ENCODE measurements around the gene ELF2.
"Not testable (repeated sequence)": the region's sequence is repeated elsewhere in the genome, so short reads cannot be mapped to it uniquely, and the experiment has no call there.

Gene ELF2

DNA sequence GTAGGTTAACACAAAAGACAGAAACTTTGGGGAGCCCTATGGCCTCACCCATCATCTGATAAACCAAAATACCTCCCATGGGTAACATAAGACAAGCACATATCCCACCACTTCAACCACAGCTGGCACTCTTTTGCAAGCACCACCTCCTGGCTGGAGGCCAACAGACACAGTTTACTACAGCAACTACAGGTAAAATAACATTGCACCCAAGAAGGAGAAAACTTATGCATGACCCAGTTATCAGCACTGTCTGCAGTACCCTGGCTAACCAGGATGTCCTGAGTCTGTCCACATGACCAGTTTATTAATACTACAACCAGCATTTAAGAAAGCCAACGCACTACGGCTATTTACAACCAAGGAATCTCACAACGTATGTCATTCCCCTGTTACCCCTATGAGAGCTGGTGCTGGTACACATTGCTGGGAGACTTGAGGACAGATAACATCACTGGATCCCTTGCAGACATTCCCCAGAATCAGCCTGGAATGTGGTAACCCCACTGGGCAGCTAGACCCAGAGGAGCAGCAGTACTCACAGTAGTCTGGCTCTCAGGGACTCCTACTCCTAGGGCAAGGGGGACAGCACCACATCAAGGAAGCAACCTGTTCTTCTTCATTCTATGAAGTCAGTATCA lies 32.0 kb downstream of the ELF2 start:
- peak; percentile 55 for ATAC-seq (replicated peaks)
- Mint-ChIP-seq H3K36me3 (ENCODE audit: insufficient read depth) (no peaks in the 10 kb centered on the region), H3K4me3 (no peak overlapping the region), H3K9me3 (no peaks in the 10 kb centered on the region), H3K4me1 (ENCODE audit: low read depth in 2 of 2) (peaks cover 16 to 33% of the 10 kb centered on the region in 2 donors), H3K27me3 (no peaks in the 10 kb centered on the region), H3K27ac (peak overlapping the region in 1 of 2 donors; percentile 29)
- peak in 2 of 3 experiments; percentile 1 to 10 for DNase-seq

DNA sequence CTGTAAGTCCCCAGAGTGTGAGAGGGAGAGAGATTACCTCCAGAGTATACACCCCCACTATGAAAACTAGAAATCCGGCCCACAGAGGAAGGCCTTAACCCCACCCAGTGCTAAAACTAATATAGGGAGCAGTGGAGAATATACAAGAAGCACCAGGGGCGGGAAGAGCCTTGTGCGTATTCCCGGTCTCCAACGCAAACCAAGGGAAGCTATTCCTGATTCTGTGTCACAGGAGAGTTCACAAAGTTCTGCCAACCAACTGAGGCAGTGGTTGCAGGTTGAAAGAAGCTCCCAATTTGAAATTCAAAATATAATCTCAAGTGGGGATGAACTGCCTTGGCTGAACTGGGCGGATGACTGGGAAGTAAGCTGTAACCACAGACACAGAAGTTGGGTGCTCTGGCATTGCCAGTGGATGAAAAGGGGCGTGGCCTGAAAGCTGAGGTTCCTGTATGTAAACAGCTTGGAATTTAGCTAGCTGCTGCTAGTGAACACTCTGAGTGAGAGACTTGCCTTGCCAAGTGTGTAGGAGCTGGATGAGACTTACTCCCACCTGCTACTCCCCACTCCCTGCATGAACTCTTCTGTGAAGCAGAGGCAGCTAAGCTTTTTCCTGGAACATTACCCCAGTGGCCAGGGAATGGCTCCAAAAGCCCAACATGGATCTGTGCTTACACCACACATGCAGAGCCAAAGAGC lies 32.7 kb downstream of the ELF2 start:
- H3K4me3 Mint-ChIP-seq, result no peak overlapping the region

DNA sequence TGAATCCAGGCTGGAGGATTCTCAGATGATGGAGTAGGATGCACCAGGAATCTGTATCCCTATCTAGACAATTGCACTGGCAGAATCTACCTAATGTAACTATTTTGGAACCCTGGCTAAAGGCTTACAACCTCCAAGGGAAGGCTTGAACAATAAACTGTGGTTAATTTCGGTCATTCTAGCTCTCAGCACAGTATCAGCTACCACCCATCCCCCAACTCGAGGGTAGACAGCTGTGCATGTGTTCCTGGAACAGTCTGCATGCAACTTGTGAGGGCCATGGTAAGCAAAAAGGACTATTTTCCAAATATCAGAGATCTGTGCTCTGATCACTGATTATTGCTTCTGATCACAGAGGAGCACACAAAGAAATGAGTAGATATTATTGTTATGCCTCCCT lies 34.0 kb downstream of the ELF2 start:
- DNase-seq (no peak), ATAC-seq (replicated peaks) (no peak)
- no peak overlapping the region for H3K4me3 Mint-ChIP-seq
- H3K36me3 Mint-ChIP-seq (ENCODE audit: insufficient read depth), result no peaks in the 10 kb centered on the region
- H3K27ac Mint-ChIP-seq, result no peak overlapping the region
- peaks cover 16 to 33% of the 10 kb centered on the region in 2 donors for H3K4me1 Mint-ChIP-seq (ENCODE audit: low read depth in 2 of 2)
- H3K9me3 Mint-ChIP-seq, result no peaks in the 10 kb centered on the region
- no peaks in the 10 kb centered on the region for H3K27me3 Mint-ChIP-seq

More for the DNA sequence above, 32.7 kb downstream of the ELF2 start:
- Mint-ChIP-seq H3K27me3 (no peaks in the 10 kb centered on the region), H3K27ac (peak overlapping the region in 1 of 2 donors; percentile 29), H3K36me3 (ENCODE audit: insufficient read depth) (no peaks in the 10 kb centered on the region), H3K4me1 (ENCODE audit: low read depth in 2 of 2) (peaks cover 16 to 33% of the 10 kb centered on the region in 2 donors), H3K9me3 (no peaks in the 10 kb centered on the region)
- ATAC-seq (replicated peaks) (no peak), DNase-seq (no peak)

DNA sequence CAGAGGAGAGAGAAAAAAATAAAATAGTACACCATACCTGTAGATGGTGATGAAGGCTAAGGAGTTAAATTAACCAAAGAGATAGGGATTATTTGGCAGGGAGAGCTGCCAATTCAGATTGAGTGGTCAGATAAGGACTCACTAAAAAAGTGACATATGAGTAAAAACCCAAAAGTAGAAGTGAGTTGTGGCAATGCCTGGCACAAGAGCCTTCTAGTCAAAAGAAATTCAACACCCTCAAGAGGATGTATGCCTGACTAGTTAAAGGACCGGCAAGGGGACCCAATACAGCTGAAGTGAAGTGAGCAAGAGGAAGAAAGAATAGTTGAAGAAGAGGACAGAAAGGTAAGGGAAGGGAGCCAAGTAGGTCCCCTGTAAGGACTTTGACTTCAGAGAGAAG lies 34.9 kb downstream of the ELF2 start:
- H3K27ac Mint-ChIP-seq, result no peak overlapping the region
- no peak for ATAC-seq (replicated peaks)
- no peaks in the 10 kb centered on the region for H3K27me3 Mint-ChIP-seq
- H3K36me3 Mint-ChIP-seq (ENCODE audit: insufficient read depth), result no peaks in the 10 kb centered on the region
- DNase-seq, result no peak
- peaks cover 16 to 33% of the 10 kb centered on the region in 2 donors for H3K4me1 Mint-ChIP-seq (ENCODE audit: low read depth in 2 of 2)
- H3K4me3 Mint-ChIP-seq, result no peak overlapping the region
- H3K9me3 Mint-ChIP-seq, result no peaks in the 10 kb centered on the region

DNA sequence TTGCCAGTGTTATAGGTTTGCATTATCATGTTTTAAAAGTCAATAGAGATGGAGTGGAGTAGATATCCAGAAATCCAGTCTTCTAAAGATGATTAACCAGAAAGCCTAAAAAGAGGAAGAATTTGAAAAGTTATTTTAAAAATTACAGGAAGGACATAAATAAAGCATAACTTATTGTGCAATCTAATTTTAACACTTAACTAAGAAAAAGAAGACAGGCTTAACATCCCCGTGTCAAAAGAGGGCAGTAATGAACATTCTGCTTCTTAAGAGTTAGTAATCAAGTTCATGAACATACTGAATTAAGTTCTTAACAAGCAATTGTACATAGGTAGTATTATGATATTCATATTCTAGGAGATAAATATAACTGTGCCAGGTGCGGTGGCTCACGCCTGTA lies 39.3 kb downstream of the ELF2 start:
- no peaks in the 10 kb centered on the region for H3K9me3 Mint-ChIP-seq
- H3K27ac Mint-ChIP-seq, result no peak overlapping the region
- H3K27me3 Mint-ChIP-seq, result no peaks in the 10 kb centered on the region
- H3K4me1 Mint-ChIP-seq (ENCODE audit: low read depth in 2 of 2), result peaks cover 5 to 22% of the 10 kb centered on the region in 2 donors
- ATAC-seq (replicated peaks), result no peak
- H3K36me3 Mint-ChIP-seq (ENCODE audit: insufficient read depth), result peaks cover 9% of the 10 kb centered on the region
- no peak overlapping the region for H3K4me3 Mint-ChIP-seq
- no peak for DNase-seq

DNA sequence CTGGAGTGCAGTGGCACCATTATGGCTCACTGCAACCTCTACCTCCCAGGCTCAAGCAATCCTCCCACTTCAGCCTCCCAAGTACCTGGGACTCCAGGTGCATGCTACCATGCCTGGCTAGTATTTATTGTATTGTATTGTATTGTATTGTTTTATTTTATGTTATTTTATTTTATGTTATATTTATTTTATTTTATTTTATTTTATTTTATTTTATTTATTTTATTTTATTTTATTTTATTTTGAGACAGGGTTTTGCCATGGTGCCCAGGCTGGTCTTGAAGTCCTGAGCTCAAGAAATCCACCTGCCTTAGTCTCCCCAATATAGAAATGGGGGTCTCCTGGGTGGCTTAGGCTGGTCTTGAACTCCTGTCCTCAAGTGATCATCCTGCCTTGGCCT lies 42.6 kb downstream of the ELF2 start:
- Mint-ChIP-seq H3K27ac (no peak overlapping the region), H3K4me1 (ENCODE audit: low read depth in 2 of 2) (no peaks in the 10 kb centered on the region), H3K9me3 (no peaks in the 10 kb centered on the region), H3K27me3 (no peaks in the 10 kb centered on the region), H3K4me3 (no peak overlapping the region), H3K36me3 (ENCODE audit: insufficient read depth) (peaks cover 9% of the 10 kb centered on the region)
- DNase-seq (no peak), ATAC-seq (replicated peaks) (no peak)

DNA sequence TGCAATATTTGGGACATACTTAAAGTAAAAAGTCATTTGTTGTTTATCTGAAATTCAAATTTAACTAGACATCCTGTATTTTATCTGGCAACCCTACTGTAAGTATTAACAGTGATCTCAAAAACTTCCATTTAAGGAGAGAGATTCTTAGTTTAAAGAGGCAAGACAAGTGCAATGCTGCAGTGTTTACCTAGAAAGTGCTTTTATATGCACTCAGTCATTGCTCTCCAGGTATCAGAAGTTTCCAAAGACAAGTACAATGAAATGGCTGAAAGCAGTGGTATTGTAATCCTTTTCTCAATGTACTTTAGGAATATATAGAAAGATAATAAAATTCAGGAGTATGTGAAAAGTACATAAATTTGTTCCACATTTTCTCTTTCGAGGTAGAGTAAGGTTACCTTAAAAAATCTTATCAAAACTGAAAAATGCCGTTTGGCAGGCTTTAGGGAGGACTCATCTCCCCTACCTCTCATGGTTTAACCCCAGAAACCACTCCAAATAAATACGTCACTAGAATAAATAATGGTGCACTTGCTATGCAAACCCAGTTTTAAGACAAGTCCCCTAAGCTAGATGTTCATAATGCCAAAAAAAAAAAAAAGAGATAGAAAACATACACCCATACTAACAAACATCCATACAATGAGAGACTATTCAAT lies 45.7 kb downstream of the ELF2 start:
- peaks cover 7% of the 10 kb centered on the region for H3K36me3 Mint-ChIP-seq (ENCODE audit: insufficient read depth)
- H3K27me3 Mint-ChIP-seq, result no peaks in the 10 kb centered on the region
- H3K4me1 Mint-ChIP-seq (ENCODE audit: low read depth in 2 of 2), result no peaks in the 10 kb centered on the region
- no peaks in the 10 kb centered on the region for H3K9me3 Mint-ChIP-seq
- ATAC-seq (replicated peaks), result no peak
- H3K27ac Mint-ChIP-seq, result no peak overlapping the region
- no peak for DNase-seq
- H3K4me3 Mint-ChIP-seq, result no peak overlapping the region

DNA sequence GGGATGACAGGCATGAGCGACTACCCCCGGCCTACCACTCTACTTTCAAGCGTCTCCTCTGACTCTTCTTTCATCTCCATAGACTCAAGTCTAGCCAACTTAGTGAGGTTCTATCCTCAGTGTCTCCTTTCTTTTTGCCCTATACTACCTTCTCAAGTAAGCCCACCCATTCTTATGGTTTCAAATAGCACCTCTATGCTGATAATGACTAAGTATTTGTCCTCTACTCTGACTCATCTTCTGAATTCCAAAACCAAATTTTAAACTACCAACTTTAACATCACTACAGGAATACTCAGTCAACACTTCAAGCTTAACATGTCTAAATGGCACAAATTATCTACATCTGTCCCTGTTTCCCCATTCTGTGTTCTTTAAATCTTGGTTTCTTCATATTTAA lies 47.8 kb downstream of the ELF2 start:
- DNase-seq, result no peak
- peaks cover 3% of the 10 kb centered on the region for H3K36me3 Mint-ChIP-seq (ENCODE audit: insufficient read depth)
- no peak overlapping the region for H3K4me3 Mint-ChIP-seq
- no peak for ATAC-seq (replicated peaks)
- H3K27me3 Mint-ChIP-seq, result no peaks in the 10 kb centered on the region
- H3K27ac Mint-ChIP-seq, result no peak overlapping the region
- H3K4me1 Mint-ChIP-seq (ENCODE audit: low read depth in 2 of 2), result no peaks in the 10 kb centered on the region
- H3K9me3 Mint-ChIP-seq, result no peaks in the 10 kb centered on the region

DNA sequence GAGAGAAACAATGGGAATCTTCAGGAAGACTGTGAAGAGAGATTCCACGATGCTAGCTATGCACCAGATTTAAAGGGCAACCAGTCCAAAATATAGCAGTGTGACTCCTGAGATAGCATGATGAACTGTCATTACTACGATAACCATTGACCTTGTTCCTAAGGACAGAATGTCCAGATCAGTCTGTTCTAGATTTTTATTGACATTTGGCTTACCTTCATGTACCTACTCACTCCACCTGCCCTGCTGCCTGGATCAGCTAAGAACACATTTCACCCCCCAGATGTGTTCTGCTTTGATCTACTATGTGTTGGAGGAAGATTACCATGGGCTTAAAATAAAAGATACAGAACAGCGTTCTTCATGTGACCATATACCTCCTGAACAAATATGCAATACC lies 50.1 kb downstream of the ELF2 start:
- H3K4me1 Mint-ChIP-seq (ENCODE audit: low read depth in 2 of 2), result no peaks in the 10 kb centered on the region

DNA sequence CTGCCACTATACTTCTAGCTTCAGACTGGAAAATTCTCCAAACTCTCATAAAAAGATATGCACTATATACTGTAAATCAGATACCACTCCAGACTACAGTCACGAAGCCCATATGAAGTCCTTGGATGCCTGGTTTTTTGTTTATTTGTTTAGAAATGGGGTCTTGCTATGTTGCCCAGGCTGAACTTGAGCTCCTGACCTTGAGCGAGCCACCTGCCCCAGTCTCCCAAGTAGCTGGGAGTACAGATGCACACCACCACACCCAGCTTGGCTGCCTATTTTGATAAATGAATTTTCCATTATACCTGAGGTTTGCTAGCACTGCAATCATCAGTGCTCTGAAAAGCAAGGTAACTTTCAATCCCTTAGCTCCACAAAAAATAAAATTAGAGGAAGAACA lies 53.1 kb downstream of the ELF2 start:
- DNase-seq, result no peak
- Mint-ChIP-seq H3K9me3 (no peaks in the 10 kb centered on the region), H3K36me3 (ENCODE audit: insufficient read depth) (peaks cover 3% of the 10 kb centered on the region), H3K4me1 (ENCODE audit: low read depth in 2 of 2) (no peaks in the 10 kb centered on the region), H3K27ac (no peak overlapping the region), H3K27me3 (no peaks in the 10 kb centered on the region), H3K4me3 (no peak overlapping the region)
- ATAC-seq (replicated peaks), result no peak

More for the DNA sequence above, 50.1 kb downstream of the ELF2 start:
- DNase-seq (no peak), ATAC-seq (replicated peaks) (no peak)
- Mint-ChIP-seq H3K9me3 (no peaks in the 10 kb centered on the region), H3K27ac (peak overlapping the region in 1 of 2 donors; percentile 3), H3K36me3 (ENCODE audit: insufficient read depth) (no peaks in the 10 kb centered on the region), H3K27me3 (no peaks in the 10 kb centered on the region), H3K4me3 (no peak overlapping the region)

DNA sequence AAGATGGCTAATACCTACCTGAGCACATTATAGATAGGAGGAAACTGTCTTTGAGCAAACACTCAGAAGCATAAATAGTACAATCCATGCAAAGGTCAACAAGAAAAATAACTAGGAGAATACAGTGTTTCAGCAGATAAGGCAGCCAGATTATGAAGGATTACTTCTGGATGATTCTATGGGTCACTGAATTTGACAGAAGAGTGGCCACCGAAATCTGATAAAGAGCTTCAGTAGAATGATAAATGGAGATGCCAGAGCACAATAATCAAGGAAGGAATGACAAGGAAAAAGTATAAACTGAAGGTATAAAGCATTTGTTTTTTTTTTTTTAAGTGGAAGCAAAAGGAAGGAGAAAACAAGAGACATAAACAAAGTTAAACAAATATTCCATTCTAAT lies 58.7 kb downstream of the ELF2 start:
- DNase-seq (no peak), ATAC-seq (replicated peaks) (no peak)
- Mint-ChIP-seq H3K9me3 (no peaks in the 10 kb centered on the region), H3K4me1 (ENCODE audit: low read depth in 2 of 2) (no peaks in the 10 kb centered on the region), H3K36me3 (ENCODE audit: insufficient read depth) (peaks cover 7% of the 10 kb centered on the region), H3K4me3 (no peak overlapping the region), H3K27ac (no peak overlapping the region), H3K27me3 (no peaks in the 10 kb centered on the region)

DNA sequence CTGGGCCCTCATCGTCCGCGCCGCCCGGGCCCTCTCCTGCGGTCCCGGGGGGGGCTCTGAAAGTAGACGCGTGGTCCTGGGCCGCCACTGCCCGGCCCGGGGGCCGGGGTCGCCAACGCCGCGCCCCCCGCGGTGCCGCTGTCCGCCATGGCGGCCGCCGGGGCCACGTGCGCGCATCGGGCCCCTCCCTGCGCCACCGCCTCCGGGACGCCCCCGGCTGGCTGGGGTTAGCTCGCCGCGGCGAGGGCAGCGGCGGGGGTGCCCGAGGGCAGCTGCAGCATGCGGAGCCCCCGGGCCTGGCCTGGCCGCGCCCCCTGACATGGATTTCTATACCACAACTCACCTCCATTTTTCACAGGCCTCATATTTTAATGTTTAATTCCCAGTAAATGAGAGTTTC lies 61.8 kb downstream of the ELF2 start:
- Mint-ChIP-seq H3K36me3 (ENCODE audit: insufficient read depth) (peaks cover 3% of the 10 kb centered on the region), H3K4me1 (ENCODE audit: low read depth in 2 of 2) (no peaks in the 10 kb centered on the region), H3K27me3 (no peaks in the 10 kb centered on the region), H3K27ac (no peak overlapping the region), H3K4me3 (no peak overlapping the region), H3K9me3 (no peaks in the 10 kb centered on the region)
- DNase-seq (no peak), ATAC-seq (replicated peaks) (no peak)

DNA sequence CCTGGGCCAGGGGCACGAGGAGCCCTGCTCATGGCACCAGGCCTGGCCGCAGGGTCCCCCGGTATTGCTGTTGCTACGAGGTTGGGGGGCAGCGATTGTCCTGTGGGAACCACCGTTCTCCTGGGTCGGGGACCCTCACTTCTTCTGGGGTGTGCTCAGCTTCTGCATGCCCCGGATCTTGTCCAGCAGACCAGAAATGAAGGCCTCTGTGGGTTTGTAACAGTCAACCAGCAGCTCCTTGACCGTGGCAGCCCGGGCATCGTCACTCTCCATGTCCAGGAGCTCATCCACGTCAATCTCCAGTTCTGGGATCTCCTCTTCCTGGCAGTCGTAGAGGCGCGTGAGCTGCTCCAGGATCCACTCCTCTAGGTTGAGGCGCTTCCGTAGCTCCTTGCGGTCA lies 62.2 kb downstream of the ELF2 start:
- H3K27ac Mint-ChIP-seq; H3K4me3 Mint-ChIP-seq; H3K36me3 Mint-ChIP-seq (ENCODE audit: insufficient read depth); DNase-seq; H3K27me3 Mint-ChIP-seq; H3K9me3 Mint-ChIP-seq; H3K4me1 Mint-ChIP-seq (ENCODE audit: low read depth in 2 of 2); ATAC-seq (replicated peaks): not testable (repeated sequence)

DNA sequence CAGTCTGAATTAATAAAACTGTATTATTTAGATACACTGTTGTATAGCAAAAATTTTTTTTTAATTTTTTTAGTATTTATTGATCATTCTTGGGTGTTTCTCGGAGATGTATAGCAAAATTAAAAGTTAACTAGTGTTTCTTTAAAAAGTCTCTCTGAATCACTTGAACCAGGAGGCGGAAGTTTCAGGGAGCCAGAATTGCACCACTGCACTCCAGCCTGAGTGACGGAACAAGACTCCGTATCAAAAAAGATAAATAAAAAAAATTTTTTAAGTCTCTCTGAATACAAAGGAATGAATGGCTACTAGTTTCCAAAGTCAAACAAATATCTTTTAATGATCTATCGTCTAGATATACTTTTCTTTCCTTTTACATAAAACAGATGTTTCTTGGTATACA lies 64.4 kb downstream of the ELF2 start:
- Mint-ChIP-seq H3K4me1 (ENCODE audit: low read depth in 2 of 2) (no peaks in the 10 kb centered on the region), H3K36me3 (ENCODE audit: insufficient read depth) (peaks cover 3% of the 10 kb centered on the region), H3K27me3 (no peaks in the 10 kb centered on the region), H3K9me3 (no peaks in the 10 kb centered on the region), H3K4me3 (no peak overlapping the region), H3K27ac (no peak overlapping the region)
- DNase-seq (no peak), ATAC-seq (replicated peaks) (no peak)

Measured in effector memory CD8-positive, alpha-beta T cell (primary cell).